Measurements from ENCODE around the gene COL4A2.
"Not testable (repeated sequence)": the region's sequence is repeated elsewhere in the genome, so short reads cannot be mapped to it uniquely, and the experiment has no call there.

Gene COL4A2

GRCh38 chr13:110497003-110497402, 189.9 kb downstream of the COL4A2 start:
- Histone ChIP-seq H3K79me2 (ENCODE audit: low read length) (no peaks in the 10 kb centered on the region), H3K9ac (ENCODE audit: low read length) (no peak overlapping the region), H3F3A (ENCODE audit: insufficient read depth, low read length) (no peaks in the 10 kb centered on the region), H3K4me2 (ENCODE audit: low read depth, low read length) (no peak overlapping the region), H3K9me2 (replicated peaks; ENCODE audit: insufficient read depth, low read length) (no peaks in the 10 kb centered on the region), H2AFZ (ENCODE audit: low read length) (no peak overlapping the region), H3K4me3 (ENCODE audit: low read length) (no peak overlapping the region), H4K20me1 (ENCODE audit: insufficient read depth, low read length) (no peaks in the 10 kb centered on the region), H3K27ac (ENCODE audit: low read length) (no peak overlapping the region), H3K4me1 (ENCODE audit: low read length) (no peaks in the 10 kb centered on the region), H3K9me3 (replicated peaks; ENCODE audit: insufficient read depth, low read length) (no peaks in the 10 kb centered on the region), H3K27me3 (replicated peaks; ENCODE audit: insufficient read depth, low read length) (no peaks in the 10 kb centered on the region), H3K36me3 (replicated peaks; ENCODE audit: insufficient read depth, low read length) (no peaks in the 10 kb centered on the region)
- TF ChIP-seq EZH2phosphoT487 (IDR thresholded peaks at IDR 0.05; ENCODE audit: low read length) (no peak), EZH2 (optimal IDR thresholded peaks at IDR 0.05; ENCODE audit: low read depth, low read length) (no peak)
- TF ChIP-seq, protein P1, sequence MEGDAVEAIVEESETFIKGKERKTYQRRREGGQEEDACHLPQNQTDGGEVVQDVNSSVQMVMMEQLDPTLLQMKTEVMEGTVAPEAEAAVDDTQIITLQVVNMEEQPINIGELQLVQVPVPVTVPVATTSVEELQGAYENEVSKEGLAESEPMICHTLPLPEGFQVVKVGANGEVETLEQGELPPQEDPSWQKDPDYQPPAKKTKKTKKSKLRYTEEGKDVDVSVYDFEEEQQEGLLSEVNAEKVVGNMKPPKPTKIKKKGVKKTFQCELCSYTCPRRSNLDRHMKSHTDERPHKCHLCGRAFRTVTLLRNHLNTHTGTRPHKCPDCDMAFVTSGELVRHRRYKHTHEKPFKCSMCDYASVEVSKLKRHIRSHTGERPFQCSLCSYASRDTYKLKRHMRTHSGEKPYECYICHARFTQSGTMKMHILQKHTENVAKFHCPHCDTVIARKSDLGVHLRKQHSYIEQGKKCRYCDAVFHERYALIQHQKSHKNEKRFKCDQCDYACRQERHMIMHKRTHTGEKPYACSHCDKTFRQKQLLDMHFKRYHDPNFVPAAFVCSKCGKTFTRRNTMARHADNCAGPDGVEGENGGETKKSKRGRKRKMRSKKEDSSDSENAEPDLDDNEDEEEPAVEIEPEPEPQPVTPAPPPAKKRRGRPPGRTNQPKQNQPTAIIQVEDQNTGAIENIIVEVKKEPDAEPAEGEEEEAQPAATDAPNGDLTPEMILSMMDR (IDR thresholded peaks at IDR 0.05; ENCODE audit: low read length) = no peak
- DNase-seq = no peak

GRCh38 chr13:110497896-110498295, 190.8 kb downstream of the COL4A2 start:
- not testable (repeated sequence) for H3K79me2 ChIP-seq (ENCODE audit: low read length); H3K4me1 ChIP-seq (ENCODE audit: low read length); H3K4me2 ChIP-seq (ENCODE audit: low read depth, low read length); H3K9me3 ChIP-seq (replicated peaks; ENCODE audit: insufficient read depth, low read length); H3K9me2 ChIP-seq (replicated peaks; ENCODE audit: insufficient read depth, low read length); H4K20me1 ChIP-seq (ENCODE audit: insufficient read depth, low read length); H3K4me3 ChIP-seq (ENCODE audit: low read length); H2AFZ ChIP-seq (ENCODE audit: low read length); DNase-seq; H3K9ac ChIP-seq (ENCODE audit: low read length); H3K27me3 ChIP-seq (replicated peaks; ENCODE audit: insufficient read depth, low read length); H3F3A ChIP-seq (ENCODE audit: insufficient read depth, low read length); H3K36me3 ChIP-seq (replicated peaks; ENCODE audit: insufficient read depth, low read length); H3K27ac ChIP-seq (ENCODE audit: low read length)

GRCh38 chr13:110498327-110498726, 191.2 kb downstream of the COL4A2 start:
- DNase-seq = no peak
- Histone ChIP-seq H3K27ac (ENCODE audit: low read length) (no peak overlapping the region), H3F3A (ENCODE audit: insufficient read depth, low read length) (no peaks in the 10 kb centered on the region), H3K36me3 (replicated peaks; ENCODE audit: insufficient read depth, low read length) (no peaks in the 10 kb centered on the region), H2AFZ (ENCODE audit: low read length) (no peak overlapping the region), H3K4me2 (ENCODE audit: low read depth, low read length) (no peak overlapping the region), H3K27me3 (replicated peaks; ENCODE audit: insufficient read depth, low read length) (no peaks in the 10 kb centered on the region), H3K9me2 (replicated peaks; ENCODE audit: insufficient read depth, low read length) (no peaks in the 10 kb centered on the region), H3K79me2 (ENCODE audit: low read length) (no peaks in the 10 kb centered on the region), H3K9ac (ENCODE audit: low read length) (no peak overlapping the region), H3K9me3 (replicated peaks; ENCODE audit: insufficient read depth, low read length) (no peaks in the 10 kb centered on the region), H4K20me1 (ENCODE audit: insufficient read depth, low read length) (no peaks in the 10 kb centered on the region), H3K4me3 (ENCODE audit: low read length) (no peak overlapping the region), H3K4me1 (ENCODE audit: low read length) (no peaks in the 10 kb centered on the region)
- no peak for TF ChIP-seq EZH2phosphoT487 (IDR thresholded peaks at IDR 0.05; ENCODE audit: low read length)
- no peak for TF ChIP-seq EZH2 (optimal IDR thresholded peaks at IDR 0.05; ENCODE audit: low read depth, low read length)
- TF ChIP-seq, protein P1 (IDR thresholded peaks at IDR 0.05; ENCODE audit: low read length) = no peak

- H3K9me3 ChIP-seq (replicated peaks; ENCODE audit: insufficient read depth, low read length) = no peaks in the 10 kb centered on the region
- H3K9ac ChIP-seq (ENCODE audit: low read length) = no peak overlapping the region
- H4K20me1 ChIP-seq (ENCODE audit: insufficient read depth, low read length) = no peaks in the 10 kb centered on the region
- H3K27ac ChIP-seq (ENCODE audit: low read length) = no peak overlapping the region
- no peak for DNase-seq
- H3F3A ChIP-seq (ENCODE audit: insufficient read depth, low read length) = no peaks in the 10 kb centered on the region
- H3K36me3 ChIP-seq (replicated peaks; ENCODE audit: insufficient read depth, low read length) = no peaks in the 10 kb centered on the region
- H3K4me1 ChIP-seq (ENCODE audit: low read length) = no peaks in the 10 kb centered on the region
- H3K79me2 ChIP-seq (ENCODE audit: low read length) = no peaks in the 10 kb centered on the region
- H3K9me2 ChIP-seq (replicated peaks; ENCODE audit: insufficient read depth, low read length) = no peaks in the 10 kb centered on the region
- no peak overlapping the region for H2AFZ ChIP-seq (ENCODE audit: low read length)
- H3K4me3 ChIP-seq (ENCODE audit: low read length) = no peak overlapping the region
- no peak overlapping the region for H3K4me2 ChIP-seq (ENCODE audit: low read depth, low read length)
- H3K27me3 ChIP-seq (replicated peaks; ENCODE audit: insufficient read depth, low read length) = no peaks in the 10 kb centered on the region
- TF ChIP-seq EZH2 (optimal IDR thresholded peaks at IDR 0.05; ENCODE audit: low read depth, low read length) (no peak), EZH2phosphoT487 (IDR thresholded peaks at IDR 0.05; ENCODE audit: low read length) (no peak)
- TF ChIP-seq, protein P1 (IDR thresholded peaks at IDR 0.05; ENCODE audit: low read length) = no peak
Measured at GRCh38 chr13:110498765-110499164, 191.7 kb downstream of the COL4A2 start.

Data from MM.1S (cell line).